Mesenchymal stem cell (in vitro differentiated cells and primary cell): ENCODE results near the gene DLX6.

ENCODE experiments used
- DNase-seq: peaks from one replicate; pipeline ENCODE4 v3.0.0-alpha.2; 2013
- H2AFZ ChIP-seq: one replicate; pipeline ENCODE4 v1.6.1; 2013; ENCODE audit warnings: low read depth, mild to moderate bottlenecking, control low read depth, inconsistent platforms, low read length, moderate library complexity
- H2AK5ac ChIP-seq: 2 replicates; pipeline ENCODE4 v1.6.1; 2013; ENCODE audit warnings: low read length, moderate library complexity, mild to moderate bottlenecking, inconsistent platforms; ENCODE audit not compliant: severe bottlenecking
- H2BK120ac ChIP-seq: one replicate; pipeline ENCODE4 v1.6.1; 2013; ENCODE audit warnings: low read depth, mild to moderate bottlenecking, inconsistent platforms, low read length, moderate library complexity
- H2BK12ac ChIP-seq, 2 experiments: one replicate each; pipeline ENCODE4 v1.6.1; 2013; ENCODE audit warnings: inconsistent platforms in 2 of 2, low read length in 2 of 2, mild to moderate bottlenecking in 2 of 2, moderate library complexity in 2 of 2, control low read depth in 1 of 2
- H2BK15ac ChIP-seq: one replicate; pipeline ENCODE4 v1.6.1; 2013; ENCODE audit warnings: mild to moderate bottlenecking, low read depth, inconsistent platforms; ENCODE audit not compliant: poor library complexity, severe bottlenecking
- H2BK5ac ChIP-seq: 2 replicates; pipeline ENCODE4 v1.6.1; 2013; ENCODE audit warnings: low read depth, mild to moderate bottlenecking, low read length, control low read depth, inconsistent platforms; ENCODE audit not compliant: poor library complexity, severe bottlenecking
- H3K14ac ChIP-seq, 2 experiments: one replicate each; pipeline ENCODE4 v1.6.1; 2013; ENCODE audit warnings: inconsistent platforms in 2 of 2, low read length in 2 of 2, control low read depth in 1 of 2, mild to moderate bottlenecking in 1 of 2, moderate library complexity in 1 of 2
- H3K18ac ChIP-seq, 2 experiments: one replicate each; pipeline ENCODE4 v1.6.1; 2013; ENCODE audit warnings: inconsistent platforms in 2 of 2, low read length in 2 of 2, control low read depth in 1 of 2, low read depth in 1 of 2, mild to moderate bottlenecking in 1 of 2
- H3K23ac ChIP-seq, 2 experiments: one replicate each; pipeline ENCODE4 v1.6.1; 2013; ENCODE audit warnings: inconsistent platforms in 2 of 2, low read length in 2 of 2, mild to moderate bottlenecking in 2 of 2, moderate library complexity in 2 of 2, control low read depth in 1 of 2
- H3K27ac ChIP-seq: 2 replicates; pipeline ENCODE4 v1.5.1; 2013; ENCODE audit warnings: mild to moderate bottlenecking, moderate library complexity, low read length, control low read depth, inconsistent platforms; ENCODE audit not compliant: poor library complexity, severe bottlenecking
- H3K27me3 ChIP-seq, 2 experiments: 2 replicates each; pipeline versions ENCODE4 v1.6.1 to v1.7.0; 2013; ENCODE audit warnings: low read length in 2 of 2, mild to moderate bottlenecking in 2 of 2, moderate library complexity in 2 of 2, control low read depth in 1 of 2, inconsistent platforms in 1 of 2; ENCODE audit not compliant: control insufficient read depth in 1 of 2, insufficient read depth in 1 of 2
- H3K36me3 ChIP-seq, 2 experiments: 2 replicates each; pipeline versions ENCODE4 v1.6.1 to v1.7.0; 2013; ENCODE audit warnings: low read length in 2 of 2, control low read depth in 1 of 2, inconsistent platforms in 1 of 2, low read depth in 1 of 2, mild to moderate bottlenecking in 1 of 2; ENCODE audit not compliant: insufficient read depth in 2 of 2, control insufficient read depth in 1 of 2
- H3K4ac ChIP-seq, 2 experiments: one replicate each; pipeline ENCODE4 v1.6.1; 2013; ENCODE audit warnings: inconsistent platforms in 2 of 2, low read length in 2 of 2, mild to moderate bottlenecking in 2 of 2, moderate library complexity in 2 of 2, control low read depth in 1 of 2, low read depth in 1 of 2
- H3K4me1 ChIP-seq: 2 replicates; pipeline ENCODE4 v1.6.1; 2013; ENCODE audit warnings: low read depth, low read length, control low read depth; ENCODE audit not compliant: control insufficient read depth, insufficient read depth
- H3K4me2 ChIP-seq: 2 replicates; pipeline ENCODE4 v1.6.1; 2013; ENCODE audit warnings: low read length, mild to moderate bottlenecking, inconsistent platforms; ENCODE audit not compliant: poor library complexity, severe bottlenecking
- H3K4me3 ChIP-seq, 2 experiments: 2 replicates each; pipeline versions ENCODE4 v1.5.1 to v1.7.0; 2013; ENCODE audit warnings: low read length in 2 of 2, mild to moderate bottlenecking in 2 of 2, control low read depth in 1 of 2, low read depth in 1 of 2; ENCODE audit not compliant: insufficient read depth in 1 of 2
- H3K79me1 ChIP-seq: replicated peaks from 2 replicates; pipeline ENCODE4 v1.6.1; 2013; ENCODE audit warnings: mild to moderate bottlenecking, control low read depth, low read length, inconsistent platforms; ENCODE audit not compliant: poor library complexity, severe bottlenecking
- H3K9ac ChIP-seq: 2 replicates; pipeline ENCODE4 v1.7.0; 2013; ENCODE audit warnings: mild to moderate bottlenecking, low read length, moderate library complexity
- H3K9me3 ChIP-seq: 2 replicates; pipeline ENCODE4 v1.7.0; 2013; ENCODE audit warnings: mild to moderate bottlenecking, low read length; ENCODE audit not compliant: control insufficient read depth
- H4K8ac ChIP-seq: one replicate; pipeline ENCODE4 v1.6.1; 2013; ENCODE audit warnings: inconsistent platforms, mild to moderate bottlenecking, low read length, moderate library complexity
- H4K91ac ChIP-seq: one replicate; pipeline ENCODE4 v1.6.1; 2013; ENCODE audit warnings: mild to moderate bottlenecking, low read length, inconsistent platforms
- WGBS: methylation state at CpG from one replicate; pipeline ENCODE4 v1.1.7; 2013; ENCODE audit warnings: mixed read lengths; 5-methylcytosine and 5-hydroxymethylcytosine counted together

The DLX6 gene

DNA sequence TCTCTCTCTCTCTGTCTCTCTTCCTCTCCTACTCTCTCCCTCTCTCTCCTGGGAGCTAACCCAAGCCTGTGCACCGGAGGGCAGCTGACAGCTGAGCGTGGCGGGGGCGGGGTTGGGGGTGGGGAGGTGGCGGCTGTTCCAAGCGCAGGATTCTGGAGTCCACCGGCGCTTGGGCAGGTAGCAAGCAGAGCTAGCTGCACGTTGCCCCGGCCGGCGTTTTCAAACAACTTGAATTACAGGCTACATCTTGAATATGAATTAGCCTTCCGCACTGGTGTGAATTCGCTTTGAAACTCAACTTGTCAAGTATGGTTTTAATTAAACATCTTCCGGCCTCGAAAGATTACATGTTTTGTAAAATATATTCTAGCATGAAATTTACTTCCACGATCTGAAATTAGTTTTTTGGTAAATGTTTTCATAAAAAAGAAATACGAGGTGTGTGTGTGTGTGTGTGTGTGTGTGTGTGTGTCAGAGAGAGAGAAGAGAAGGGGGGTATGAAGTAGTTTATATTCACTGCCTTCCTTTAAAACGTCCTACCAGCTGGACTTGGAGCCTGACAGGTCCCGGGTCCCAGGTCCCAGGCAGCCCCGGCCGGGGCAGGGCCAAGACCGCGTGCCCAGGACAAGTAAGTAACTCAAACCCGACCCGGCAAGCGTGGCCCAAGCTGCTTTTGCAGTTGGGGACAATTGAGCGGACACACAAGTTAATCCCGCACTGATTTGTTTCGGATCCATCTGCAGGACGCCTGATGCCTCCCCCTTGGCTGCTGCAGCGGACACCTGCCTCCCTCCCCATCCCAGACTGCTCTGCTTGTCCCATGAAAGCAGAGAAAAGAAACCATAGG is 9.0 kb upstream of the DLX6 start:
- Histone ChIP-seq H4K8ac (no peak overlapping the region), H3K9ac (no peak overlapping the region), H2BK12ac (no peak overlapping the region), H2AFZ (no peak overlapping the region), H3K36me3 (no peaks in the 10 kb centered on the region), H3K4me3 (no peak overlapping the region), H3K4me2 (no peak overlapping the region), H3K4ac (no peak overlapping the region), H3K9me3 (peaks cover 17% of the 10 kb centered on the region), H3K18ac (no peak overlapping the region), H2BK15ac (no peak overlapping the region), H2BK120ac (no peak overlapping the region), H2AK5ac (no peak overlapping the region), H3K23ac (no peak overlapping the region), H3K79me1 (no peaks in the 10 kb centered on the region), H3K4me1 (peaks cover 1% of the 10 kb centered on the region), H3K27me3 (peaks cover 93 to 97% of the 10 kb centered on the region in 2 experiments), H3K27ac (no peak overlapping the region), H2BK5ac (no peak overlapping the region), H3K14ac (no peak overlapping the region), H4K91ac (no peak overlapping the region)
- WGBS: 1% methylated on average over 26 of the region's 32 CpGs
- no peak for DNase-seq

- Histone ChIP-seq H3K4me3 (no peak overlapping the region), H3K18ac (no peak overlapping the region), H3K4me2 (no peak overlapping the region), H3K23ac (no peak overlapping the region), H3K4me1 (peaks cover 1% of the 10 kb centered on the region), H4K8ac (no peak overlapping the region), H3K27me3 (peaks cover 94 to 97% of the 10 kb centered on the region in 2 experiments), H2BK5ac (no peak overlapping the region), H3K9me3 (peaks cover 17% of the 10 kb centered on the region), H3K36me3 (no peaks in the 10 kb centered on the region), H3K4ac (no peak overlapping the region), H2BK15ac (no peak overlapping the region), H2BK120ac (no peak overlapping the region), H3K27ac (no peak overlapping the region), H3K14ac (no peak overlapping the region), H2AK5ac (no peak overlapping the region), H2BK12ac (no peak overlapping the region), H2AFZ (no peak overlapping the region), H4K91ac (no peak overlapping the region), H3K79me1 (no peaks in the 10 kb centered on the region), H3K9ac (no peak overlapping the region)
- DNase-seq: no peak
- 13% methylated on average over 9 of the region's 14 CpGs for WGBS
Observed at GRCh38 chr7:96996958-96997511, 8.3 kb upstream of the DLX6 start.

DNA sequence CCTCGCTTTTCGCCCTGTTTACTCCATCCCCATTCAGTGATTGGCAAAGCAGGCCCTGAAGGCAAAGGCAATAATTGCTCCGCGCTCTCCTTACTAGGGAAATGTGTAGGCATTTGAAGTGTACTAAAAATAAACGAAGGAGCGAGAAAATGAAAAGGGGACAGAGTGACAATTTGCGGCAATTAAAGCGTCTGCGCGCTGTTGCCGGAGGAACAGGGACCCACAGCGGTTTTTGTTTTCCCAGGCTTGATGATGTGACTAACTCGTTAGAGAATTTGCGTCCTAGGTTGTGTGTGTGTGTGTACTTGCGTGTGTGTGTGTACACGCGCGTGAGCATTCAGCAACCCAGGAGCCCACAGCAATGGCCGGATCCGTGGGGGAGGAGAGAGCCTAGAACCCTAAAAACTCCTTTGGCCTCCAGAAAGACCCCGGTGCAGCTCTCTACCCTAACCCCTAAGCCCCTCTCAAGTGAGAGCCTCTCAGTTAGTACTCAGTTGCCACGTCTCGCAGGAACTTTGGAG is 7.8 kb upstream of the DLX6 start:
- H4K8ac ChIP-seq: no peak overlapping the region
- no peak for DNase-seq
- WGBS: 7% methylated on average over 18 of the region's 23 CpGs
- no peak overlapping the region for H3K4me2 ChIP-seq
- H2AK5ac ChIP-seq: no peak overlapping the region
- no peak overlapping the region for H4K91ac ChIP-seq
- no peaks in the 10 kb centered on the region for H3K79me1 ChIP-seq
- H2BK15ac ChIP-seq: no peak overlapping the region
- peaks cover 94 to 97% of the 10 kb centered on the region in 2 experiments for H3K27me3 ChIP-seq
- no peak overlapping the region for H2BK12ac ChIP-seq
- peaks cover 1% of the 10 kb centered on the region for H3K4me1 ChIP-seq
- no peak overlapping the region for H3K4ac ChIP-seq
- no peaks in the 10 kb centered on the region for H3K36me3 ChIP-seq
- no peak overlapping the region for H3K27ac ChIP-seq
- H3K23ac ChIP-seq: no peak overlapping the region
- H3K9me3 ChIP-seq: peaks cover 17% of the 10 kb centered on the region
- H2BK120ac ChIP-seq: no peak overlapping the region
- no peak overlapping the region for H3K9ac ChIP-seq
- H3K4me3 ChIP-seq: no peak overlapping the region
- no peak overlapping the region for H2AFZ ChIP-seq
- no peak overlapping the region for H3K14ac ChIP-seq
- H3K18ac ChIP-seq: no peak overlapping the region
- H2BK5ac ChIP-seq: no peak overlapping the region

- DNase-seq: no peak
- no peak overlapping the region for H2BK5ac ChIP-seq
- WGBS: 0% methylated on average over 2 of the region's 11 CpGs
- H4K8ac ChIP-seq: no peak overlapping the region
- H3K4me2 ChIP-seq: no peak overlapping the region
- H3K4ac ChIP-seq: no peak overlapping the region
- H3K27me3 ChIP-seq: peaks cover 94 to 97% of the 10 kb centered on the region in 2 experiments
- H3K9ac ChIP-seq: no peak overlapping the region
- H3K9me3 ChIP-seq: peaks cover 17% of the 10 kb centered on the region
- no peak overlapping the region for H2BK120ac ChIP-seq
- no peak overlapping the region for H3K23ac ChIP-seq
- H3K79me1 ChIP-seq: no peaks in the 10 kb centered on the region
- no peak overlapping the region for H4K91ac ChIP-seq
- H3K27ac ChIP-seq: no peak overlapping the region
- no peak overlapping the region for H2BK12ac ChIP-seq
- no peak overlapping the region for H3K4me3 ChIP-seq
- no peak overlapping the region for H3K18ac ChIP-seq
- H2BK15ac ChIP-seq: no peak overlapping the region
- no peak overlapping the region for H2AFZ ChIP-seq
- no peaks in the 10 kb centered on the region for H3K36me3 ChIP-seq
- no peak overlapping the region for H3K14ac ChIP-seq
- peaks cover 1% of the 10 kb centered on the region for H3K4me1 ChIP-seq
- H2AK5ac ChIP-seq: no peak overlapping the region
Observed at GRCh38 chr7:96998333-96998732, 7.0 kb upstream of the DLX6 start.
